ENCODE results near the gene TRIM58. TPM values are rescaled to one million over a fixed set of nuclear protein-coding genes. Genes with fewer than 3 reads are reported as not detected.

TRIM58 gene
- total RNA-seq, 2 experiments from 2014 or later: 0.16 to 0.20 TPM

DNA sequence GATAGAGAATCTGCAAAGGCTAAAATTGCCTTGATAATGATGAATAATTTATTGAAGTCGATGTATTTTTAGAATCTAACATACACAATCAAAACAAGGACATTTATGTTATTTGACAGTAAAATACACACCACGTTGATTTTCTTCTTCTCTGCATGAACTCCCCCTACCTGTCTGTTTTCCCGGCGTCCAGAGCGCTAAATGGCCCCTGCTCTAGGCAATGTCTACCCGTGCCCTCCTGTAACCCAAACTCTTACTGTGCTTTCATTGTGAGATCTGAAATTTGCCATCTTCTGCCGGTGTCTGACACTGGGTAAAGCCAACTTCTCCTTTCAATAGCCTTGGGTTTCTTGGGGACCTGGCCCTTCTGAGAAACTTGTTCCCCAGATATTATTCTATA is 8.6 kb upstream of the TRIM58 start:
- ATAC-seq (ENCODE audit: poor library complexity): no peak
- POLR2A ChIA-PET: no interaction called here
- intact Hi-C loops (cut with DNase I, micrococcal nuclease): no loop called here
- Histone ChIP-seq H3K27ac (ENCODE audit: low read depth in 1 of 2, low read length in 2 of 2) (no peak overlapping the region), H3K4me3 (ENCODE audit: low read length) (no peak overlapping the region), H3K9me3 (ENCODE audit: control insufficient read depth in 1 of 2, insufficient read depth in 1 of 2, low read length in 2 of 2) (peaks cover 0 to 3% of the 10 kb centered on the region in 2 experiments), H3K4me1 (ENCODE audit: insufficient read depth, low read length) (no peaks in the 10 kb centered on the region), H3K27me3 (ENCODE audit: control insufficient read depth in 1 of 2, insufficient read depth in 2 of 2, low read length in 2 of 2) (no peaks in the 10 kb centered on the region), H3K36me3 (ENCODE audit: insufficient read depth, low read length) (no peaks in the 10 kb centered on the region)
- Mint-ChIP-seq H3K4me1 (ENCODE audit: low read depth) (no peaks in the 10 kb centered on the region), H3K27ac (no peak overlapping the region), H3K9me3 (no peaks in the 10 kb centered on the region), H3K4me3 (no peak overlapping the region), H3K27me3 (peaks cover 15% of the 10 kb centered on the region), H3K36me3 (ENCODE audit: low read depth) (no peaks in the 10 kb centered on the region)
- CTCF ChIA-PET: no interaction called here
- no peak for DNase-seq
- no peak for TF ChIP-seq CTCF (IDR thresholded peaks at IDR 0.05)

GRCh38 chr1:247849616-247850015 is 7.4 kb upstream of the TRIM58 start:
- no peak for DNase-seq
- POLR2A ChIA-PET: no interaction called here
- no peaks in the 10 kb centered on the region for H3K27me3 ChIP-seq (ENCODE audit: control insufficient read depth in 1 of 2, insufficient read depth in 2 of 2, low read length in 2 of 2)
- Mint-ChIP-seq H3K36me3 (ENCODE audit: low read depth) (no peaks in the 10 kb centered on the region), H3K9me3 (no peaks in the 10 kb centered on the region), H3K4me3 (no peak overlapping the region), H3K27ac (no peak overlapping the region), H3K4me1 (ENCODE audit: low read depth) (no peaks in the 10 kb centered on the region), H3K27me3 (peaks cover 23% of the 10 kb centered on the region)
- no peak for TF ChIP-seq CTCF (IDR thresholded peaks at IDR 0.05)
- no peaks in the 10 kb centered on the region for H3K4me1 ChIP-seq (ENCODE audit: insufficient read depth, low read length)
- CTCF ChIA-PET: no interaction called here
- H3K9me3 ChIP-seq (ENCODE audit: control insufficient read depth in 1 of 2, insufficient read depth in 1 of 2, low read length in 2 of 2): peaks cover 0 to 3% of the 10 kb centered on the region in 2 experiments
- intact Hi-C loops (cut with DNase I, micrococcal nuclease): no loop called here
- ATAC-seq (ENCODE audit: poor library complexity): no peak
- H3K27ac ChIP-seq (ENCODE audit: low read depth in 1 of 2, low read length in 2 of 2): no peak overlapping the region
- H3K36me3 ChIP-seq (ENCODE audit: insufficient read depth, low read length): no peaks in the 10 kb centered on the region
- H3K4me3 ChIP-seq (ENCODE audit: low read length): no peak overlapping the region

- Histone ChIP-seq H3K36me3 (ENCODE audit: insufficient read depth, low read length) (no peaks in the 10 kb centered on the region), H3K27me3 (ENCODE audit: control insufficient read depth in 1 of 2, insufficient read depth in 2 of 2, low read length in 2 of 2) (peaks cover 13 to 28% of the 10 kb centered on the region in 2 experiments), H3K4me3 (ENCODE audit: low read length) (no peak overlapping the region), H3K4me1 (ENCODE audit: insufficient read depth, low read length) (peaks cover 6% of the 10 kb centered on the region), H3K9me3 (ENCODE audit: control insufficient read depth in 1 of 2, insufficient read depth in 1 of 2, low read length in 2 of 2) (peaks cover 0 to 7% of the 10 kb centered on the region in 2 experiments), H3K27ac (ENCODE audit: low read depth in 1 of 2, low read length in 2 of 2) (no peak overlapping the region)
- H3K4me3 Mint-ChIP-seq: no peak overlapping the region
- peaks cover 69% of the 10 kb centered on the region for H3K27me3 Mint-ChIP-seq
- no peak overlapping the region for H3K27ac Mint-ChIP-seq
- no peaks in the 10 kb centered on the region for H3K36me3 Mint-ChIP-seq (ENCODE audit: low read depth)
- ChIA-PET CTCF (no interaction called here), POLR2A (no interaction called here)
- DNase-seq: no peak
- TF ChIP-seq CTCF (IDR thresholded peaks at IDR 0.05): no peak
- no peak for ATAC-seq (ENCODE audit: poor library complexity)
- peaks cover 12% of the 10 kb centered on the region for H3K4me1 Mint-ChIP-seq (ENCODE audit: low read depth)
- intact Hi-C loops (cut with DNase I, micrococcal nuclease): no loop called here
- H3K9me3 Mint-ChIP-seq: no peaks in the 10 kb centered on the region
These were observed 2.0 kb upstream of the TRIM58 start for GRCh38 chr1:247854899-247855545.
